Measurements from ENCODE around the gene IMMP2L. TPM values are rescaled to one million over a fixed set of nuclear protein-coding genes. Genes with fewer than 3 reads are reported as not detected.

Gene IMMP2L
- total RNA-seq, 1 donor from 2014 or later: 17.8 TPM

DNA sequence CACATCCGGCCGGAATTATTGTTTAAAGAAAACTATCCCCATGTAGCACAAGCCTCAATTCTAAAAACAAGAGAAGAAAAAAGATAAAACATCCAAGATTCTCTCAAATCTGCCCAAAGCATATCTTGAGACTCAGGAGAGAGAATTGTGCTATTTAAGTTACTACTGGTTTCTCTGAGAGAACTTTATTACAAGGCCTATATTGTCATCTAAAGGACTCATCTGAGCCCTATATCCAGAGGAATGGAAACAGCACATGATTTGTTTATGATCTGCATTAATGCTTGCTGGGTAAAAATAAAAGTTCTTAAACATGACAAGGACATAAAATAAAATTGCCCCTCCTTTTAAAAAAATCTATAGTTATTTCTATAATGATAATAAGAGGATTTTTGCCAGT is 446.3 kb downstream of the IMMP2L start:
- no peak for DNase-seq
- intact Hi-C loops (cut with micrococcal nuclease): no loop called here

DNA sequence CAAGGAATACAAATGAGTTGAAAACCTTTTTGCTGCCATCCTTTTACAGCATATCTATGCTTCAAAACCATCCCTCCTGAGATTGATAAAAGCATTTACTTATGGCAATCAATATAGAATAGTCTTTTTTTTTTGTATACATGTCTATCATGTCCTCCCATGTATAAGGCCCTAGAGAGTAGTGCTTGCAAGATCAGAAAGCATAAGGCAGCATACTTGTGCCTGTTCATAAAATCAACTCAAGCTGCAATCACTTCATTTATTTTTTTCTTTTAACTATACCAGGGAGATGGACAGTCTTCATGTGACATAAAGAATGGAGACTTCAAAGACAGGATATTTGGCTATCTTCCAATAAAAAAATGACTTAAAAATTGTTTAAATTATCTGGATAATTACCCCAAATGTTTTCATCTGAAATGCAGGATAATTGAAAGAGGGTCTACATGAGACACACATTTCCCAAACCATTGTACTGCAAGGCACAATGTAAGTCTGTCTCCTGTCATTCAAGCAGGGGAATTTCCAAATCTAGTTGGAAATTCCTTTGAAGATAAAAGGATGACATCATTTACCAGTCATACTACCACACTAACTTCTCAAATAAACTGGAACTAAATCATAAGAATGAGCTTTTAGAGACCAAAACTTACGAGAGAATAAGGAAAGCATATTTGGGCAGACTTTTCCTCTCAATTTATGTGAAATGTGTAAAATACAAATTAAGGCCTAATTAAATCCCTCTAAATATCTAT is 448.9 kb downstream of the IMMP2L start:
- Histone ChIP-seq H3K9me3 (replicated peaks) (no peaks in the 10 kb centered on the region), H3K4me3 (no peak overlapping the region), H3K4me1 (peaks cover 21% of the 10 kb centered on the region), H3K27ac (replicated peaks) (no peak overlapping the region), H3K36me3 (no peaks in the 10 kb centered on the region), H3K27me3 (ENCODE audit: low read depth) (no peaks in the 10 kb centered on the region)
- DNase-seq: no peak
- intact Hi-C loops (cut with micrococcal nuclease): no loop called here
- TF ChIP-seq, protein P1, sequence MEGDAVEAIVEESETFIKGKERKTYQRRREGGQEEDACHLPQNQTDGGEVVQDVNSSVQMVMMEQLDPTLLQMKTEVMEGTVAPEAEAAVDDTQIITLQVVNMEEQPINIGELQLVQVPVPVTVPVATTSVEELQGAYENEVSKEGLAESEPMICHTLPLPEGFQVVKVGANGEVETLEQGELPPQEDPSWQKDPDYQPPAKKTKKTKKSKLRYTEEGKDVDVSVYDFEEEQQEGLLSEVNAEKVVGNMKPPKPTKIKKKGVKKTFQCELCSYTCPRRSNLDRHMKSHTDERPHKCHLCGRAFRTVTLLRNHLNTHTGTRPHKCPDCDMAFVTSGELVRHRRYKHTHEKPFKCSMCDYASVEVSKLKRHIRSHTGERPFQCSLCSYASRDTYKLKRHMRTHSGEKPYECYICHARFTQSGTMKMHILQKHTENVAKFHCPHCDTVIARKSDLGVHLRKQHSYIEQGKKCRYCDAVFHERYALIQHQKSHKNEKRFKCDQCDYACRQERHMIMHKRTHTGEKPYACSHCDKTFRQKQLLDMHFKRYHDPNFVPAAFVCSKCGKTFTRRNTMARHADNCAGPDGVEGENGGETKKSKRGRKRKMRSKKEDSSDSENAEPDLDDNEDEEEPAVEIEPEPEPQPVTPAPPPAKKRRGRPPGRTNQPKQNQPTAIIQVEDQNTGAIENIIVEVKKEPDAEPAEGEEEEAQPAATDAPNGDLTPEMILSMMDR (IDR thresholded peaks at IDR 0.05; ENCODE audit: borderline replicate concordance): no peak

More for the DNA sequence above, 446.3 kb downstream of the IMMP2L start:
- Histone ChIP-seq H3K27ac (replicated peaks) (no peak overlapping the region), H3K4me3 (no peak overlapping the region), H3K9me3 (replicated peaks) (no peaks in the 10 kb centered on the region), H3K4me1 (peaks cover 18% of the 10 kb centered on the region), H3K36me3 (no peaks in the 10 kb centered on the region), H3K27me3 (ENCODE audit: low read depth) (no peaks in the 10 kb centered on the region)
- TF ChIP-seq, protein P1 (IDR thresholded peaks at IDR 0.05; ENCODE audit: borderline replicate concordance): no peak

DNA sequence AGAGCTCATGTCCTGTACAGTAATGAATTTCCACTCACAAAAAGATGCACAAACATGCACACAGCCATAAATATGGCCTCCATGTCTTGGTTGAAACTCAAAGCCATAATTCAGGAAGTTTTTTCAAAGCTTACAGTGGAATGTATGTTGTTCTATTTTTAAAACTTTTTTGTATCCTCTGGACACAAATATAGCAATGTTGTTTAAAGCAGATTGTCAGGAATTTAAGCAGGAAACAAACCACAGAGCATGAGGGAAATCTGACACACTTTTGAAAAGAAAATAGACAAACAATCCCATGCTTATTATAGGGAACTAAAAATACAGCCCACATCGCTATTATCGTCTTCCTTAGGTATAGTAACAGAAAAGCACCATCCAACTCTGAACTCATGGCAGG is 449.9 kb downstream of the IMMP2L start:
- Histone ChIP-seq H3K4me3 (no peak overlapping the region), H3K9me3 (replicated peaks) (no peaks in the 10 kb centered on the region), H3K27ac (replicated peaks) (no peak overlapping the region), H3K4me1 (peaks cover 30% of the 10 kb centered on the region), H3K36me3 (no peaks in the 10 kb centered on the region), H3K27me3 (ENCODE audit: low read depth) (no peaks in the 10 kb centered on the region)
- intact Hi-C loops (cut with micrococcal nuclease): no loop called here
- DNase-seq: no peak
- TF ChIP-seq, protein P1 (IDR thresholded peaks at IDR 0.05; ENCODE audit: borderline replicate concordance): no peak

DNA sequence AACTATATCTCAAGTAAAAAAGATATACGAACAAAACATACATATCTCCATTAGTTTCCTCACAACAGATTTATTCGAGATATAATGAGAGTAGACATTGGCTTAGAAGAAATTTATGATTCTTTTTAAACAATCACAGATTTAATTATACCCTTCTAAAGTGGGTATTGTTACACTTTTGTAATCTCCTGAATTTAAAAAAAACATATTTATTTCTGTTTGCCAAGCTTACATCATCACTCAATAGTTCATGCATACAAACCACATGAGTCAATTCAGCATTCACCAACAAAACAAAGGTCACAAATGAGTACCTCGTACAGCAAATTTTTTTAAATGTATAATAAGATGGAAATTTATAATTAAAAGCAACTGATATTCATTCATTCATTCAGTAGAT is 453.8 kb downstream of the IMMP2L start:
- no peaks in the 10 kb centered on the region for H3K27me3 ChIP-seq (ENCODE audit: low read depth)
- no peaks in the 10 kb centered on the region for H3K9me3 ChIP-seq (replicated peaks)
- no peak overlapping the region for H3K4me3 ChIP-seq

DNA sequence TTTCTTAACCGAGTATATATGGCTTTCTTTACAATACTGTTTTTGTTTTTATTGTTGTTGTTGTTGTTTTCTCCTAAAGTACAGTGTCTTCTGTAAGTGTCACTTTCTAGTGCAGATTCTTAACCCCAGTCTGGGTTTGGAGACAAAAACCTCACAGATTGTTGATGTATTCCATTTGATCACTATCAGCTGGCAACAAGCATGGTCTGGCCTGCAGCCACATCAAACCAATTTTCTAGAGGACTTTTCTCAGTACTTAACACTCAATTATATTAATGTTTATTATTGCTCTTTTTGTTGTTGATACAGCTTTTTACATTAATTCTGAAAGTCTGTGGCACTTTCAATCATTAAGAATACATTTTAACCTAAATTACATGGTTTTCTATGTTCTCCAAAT is 454.3 kb downstream of the IMMP2L start:
- Histone ChIP-seq H3K27me3 (ENCODE audit: low read depth) (no peaks in the 10 kb centered on the region), H3K4me1 (peaks cover 21% of the 10 kb centered on the region), H3K27ac (replicated peaks) (no peak overlapping the region), H3K9me3 (replicated peaks) (no peaks in the 10 kb centered on the region), H3K4me3 (no peak overlapping the region), H3K36me3 (no peaks in the 10 kb centered on the region)
- intact Hi-C loops (cut with micrococcal nuclease): no loop called here
- no peak for DNase-seq
- TF ChIP-seq, protein P1 (IDR thresholded peaks at IDR 0.05; ENCODE audit: borderline replicate concordance): no peak

More for the DNA sequence above, 453.8 kb downstream of the IMMP2L start:
- DNase-seq: no peak
- peaks cover 26% of the 10 kb centered on the region for H3K4me1 ChIP-seq
- no peak overlapping the region for H3K27ac ChIP-seq (replicated peaks)
- intact Hi-C loops (cut with micrococcal nuclease): no loop called here
- TF ChIP-seq, protein P1 (IDR thresholded peaks at IDR 0.05; ENCODE audit: borderline replicate concordance): no peak
- H3K36me3 ChIP-seq: no peaks in the 10 kb centered on the region

Measured in left ventricle myocardium inferior (tissue), 1 donor.